GM10248 (cell line): ENCODE data around the gene TNNT3.

ENCODE experiments used
- CTCF ChIA-PET: fragments of 300-600 bp; sonication (Branson Sonifier 250); formaldehyde crosslinking; extraction: SDS; loops from one replicate; lab custom pipeline; 2021; ENCODE audit warnings: antibody characterized with exemption; lab: Yijun Ruan, JAX
- POLR2A ChIA-PET: fragments of 350-650 bp; sonication (Branson Sonifier 250); formaldehyde crosslinking; extraction: SDS; loops from one replicate; lab custom pipeline; 2020; ENCODE audit warnings: antibody characterized with exemption; lab: Yijun Ruan, JAX
- DNase-seq: peaks from one replicate; pipeline ENCODE4 v3.0.0; 2012; ENCODE audit errors: extremely low spot score
- TF ChIP-seq, protein P1 (sequence below): IDR thresholded peaks from 2 replicates; pipeline ENCODE4 v1.5.1; 2012; ENCODE audit warnings: mild to moderate bottlenecking, low read depth; ENCODE audit errors: extremely low read depth, missing control alignments, control extremely low read depth

Gene TNNT3

DNA sequence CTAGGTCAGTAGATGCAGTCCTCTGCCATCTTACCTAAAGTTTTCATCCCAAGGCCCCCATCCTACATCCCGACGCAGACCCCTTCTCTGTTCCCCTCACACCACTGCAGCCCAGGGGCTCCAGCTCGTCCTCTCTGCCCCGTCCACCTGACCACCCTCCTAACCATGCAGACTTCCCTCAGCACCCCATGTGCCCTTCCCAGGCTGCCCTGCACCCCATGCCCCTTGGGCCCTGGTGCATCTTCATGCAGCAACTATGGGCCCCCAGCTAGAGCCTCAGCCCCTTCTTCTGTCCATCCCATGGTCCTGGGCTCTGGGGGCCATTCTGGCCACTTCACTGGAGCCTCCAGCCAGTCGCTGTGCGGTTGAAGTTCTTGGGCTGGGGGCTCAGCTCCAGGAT is 30.7 kb upstream of the TNNT3 start:
- ChIA-PET CTCF (no interaction called here), POLR2A (no interaction called here)
- DNase-seq: no peak
- TF ChIP-seq, protein P1, sequence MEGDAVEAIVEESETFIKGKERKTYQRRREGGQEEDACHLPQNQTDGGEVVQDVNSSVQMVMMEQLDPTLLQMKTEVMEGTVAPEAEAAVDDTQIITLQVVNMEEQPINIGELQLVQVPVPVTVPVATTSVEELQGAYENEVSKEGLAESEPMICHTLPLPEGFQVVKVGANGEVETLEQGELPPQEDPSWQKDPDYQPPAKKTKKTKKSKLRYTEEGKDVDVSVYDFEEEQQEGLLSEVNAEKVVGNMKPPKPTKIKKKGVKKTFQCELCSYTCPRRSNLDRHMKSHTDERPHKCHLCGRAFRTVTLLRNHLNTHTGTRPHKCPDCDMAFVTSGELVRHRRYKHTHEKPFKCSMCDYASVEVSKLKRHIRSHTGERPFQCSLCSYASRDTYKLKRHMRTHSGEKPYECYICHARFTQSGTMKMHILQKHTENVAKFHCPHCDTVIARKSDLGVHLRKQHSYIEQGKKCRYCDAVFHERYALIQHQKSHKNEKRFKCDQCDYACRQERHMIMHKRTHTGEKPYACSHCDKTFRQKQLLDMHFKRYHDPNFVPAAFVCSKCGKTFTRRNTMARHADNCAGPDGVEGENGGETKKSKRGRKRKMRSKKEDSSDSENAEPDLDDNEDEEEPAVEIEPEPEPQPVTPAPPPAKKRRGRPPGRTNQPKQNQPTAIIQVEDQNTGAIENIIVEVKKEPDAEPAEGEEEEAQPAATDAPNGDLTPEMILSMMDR: no peak

DNA sequence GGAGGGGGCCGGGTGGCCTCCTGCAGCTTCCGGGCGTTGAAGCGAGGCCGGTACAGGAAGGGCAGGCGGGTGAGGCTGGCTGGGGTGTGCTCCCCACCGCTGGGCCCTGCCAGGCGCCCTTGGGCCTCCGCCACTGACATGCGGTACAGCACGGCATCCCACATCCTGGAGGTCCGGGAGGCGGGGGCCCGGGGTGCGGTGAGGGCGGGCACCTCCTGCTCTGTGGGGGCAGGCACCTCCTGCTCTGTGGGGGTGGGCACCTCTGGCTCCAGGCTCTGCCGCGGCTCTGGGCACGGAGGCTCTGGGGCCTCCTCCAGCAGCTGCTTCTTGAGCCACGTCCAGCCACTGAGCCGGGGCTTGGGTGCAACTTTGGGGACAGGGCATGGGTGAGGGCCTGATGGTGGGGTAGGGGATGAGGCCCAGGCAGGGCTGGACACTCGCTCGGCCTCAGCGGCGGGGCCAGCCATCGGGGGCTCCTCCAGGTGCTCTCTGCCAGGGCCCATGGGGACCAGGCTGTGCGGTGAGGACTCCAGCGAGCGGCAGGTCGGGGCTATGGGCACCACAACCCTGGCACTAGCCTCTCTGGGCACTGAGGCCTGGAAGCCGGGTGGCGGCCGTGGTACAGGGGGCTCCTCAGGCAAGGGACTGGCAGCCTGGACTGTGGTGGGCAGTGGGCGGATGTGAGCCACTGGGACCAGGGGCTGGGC is 30.1 kb upstream of the TNNT3 start:
- POLR2A ChIA-PET: no interaction called here
- CTCF ChIA-PET: no interaction called here
- DNase-seq: no peak
- TF ChIP-seq, protein P1: no peak

DNA sequence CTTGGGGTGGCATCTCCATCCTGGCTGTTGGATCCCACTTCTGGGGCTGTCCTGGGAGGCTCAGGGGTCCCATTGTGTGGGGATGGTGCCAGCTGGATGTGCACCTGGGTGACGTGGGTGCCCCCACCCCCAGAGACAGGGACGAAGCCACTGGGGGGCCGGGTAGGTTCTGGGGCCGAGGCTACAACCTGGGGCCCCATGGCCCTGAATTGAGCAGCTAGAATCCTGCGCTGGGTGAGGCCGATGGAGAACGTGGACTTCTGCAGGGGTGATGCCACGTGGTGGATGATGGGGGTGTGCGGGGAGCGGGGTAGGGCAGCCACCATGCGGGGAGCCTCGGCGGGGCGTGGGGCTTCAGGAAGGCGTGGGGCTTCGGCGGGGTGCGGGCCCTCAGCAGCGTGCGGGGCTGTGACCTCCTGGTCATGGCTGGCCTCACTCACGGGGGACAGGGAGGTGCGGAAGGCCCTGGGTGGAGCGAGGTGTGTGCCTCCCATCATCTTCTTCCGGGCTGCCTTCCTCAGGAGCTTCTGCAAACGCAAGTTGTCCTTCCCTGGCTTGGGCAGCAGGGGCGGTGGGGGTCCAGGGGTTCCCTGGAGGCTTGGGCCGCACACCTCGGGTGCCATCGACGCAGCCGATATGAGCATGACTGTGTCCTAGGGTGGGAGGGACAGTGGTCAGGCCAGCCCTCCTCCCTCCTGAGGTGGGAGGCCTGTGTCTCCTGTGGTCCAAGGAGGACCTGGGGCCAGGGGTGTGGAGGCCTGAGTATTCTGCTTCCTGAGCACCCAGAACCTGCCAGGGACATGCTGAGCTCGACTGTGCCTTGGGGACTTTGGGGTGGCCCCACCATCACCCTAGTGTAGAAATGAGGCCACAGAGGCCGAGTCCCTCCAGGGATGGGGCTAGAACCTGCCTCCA is 29.3 kb upstream of the TNNT3 start:
- TF ChIP-seq, protein P1: no peak
- POLR2A ChIA-PET: no interaction called here
- peak; percentile 24 for DNase-seq
- CTCF ChIA-PET: interaction anchor here (1.3 to 2.5 kb wide), 4 partner anchors 8 to 196 kb away, joined by 3 to 17 read pairs (median 4); no protein-coding TSS in a partner anchor

DNA sequence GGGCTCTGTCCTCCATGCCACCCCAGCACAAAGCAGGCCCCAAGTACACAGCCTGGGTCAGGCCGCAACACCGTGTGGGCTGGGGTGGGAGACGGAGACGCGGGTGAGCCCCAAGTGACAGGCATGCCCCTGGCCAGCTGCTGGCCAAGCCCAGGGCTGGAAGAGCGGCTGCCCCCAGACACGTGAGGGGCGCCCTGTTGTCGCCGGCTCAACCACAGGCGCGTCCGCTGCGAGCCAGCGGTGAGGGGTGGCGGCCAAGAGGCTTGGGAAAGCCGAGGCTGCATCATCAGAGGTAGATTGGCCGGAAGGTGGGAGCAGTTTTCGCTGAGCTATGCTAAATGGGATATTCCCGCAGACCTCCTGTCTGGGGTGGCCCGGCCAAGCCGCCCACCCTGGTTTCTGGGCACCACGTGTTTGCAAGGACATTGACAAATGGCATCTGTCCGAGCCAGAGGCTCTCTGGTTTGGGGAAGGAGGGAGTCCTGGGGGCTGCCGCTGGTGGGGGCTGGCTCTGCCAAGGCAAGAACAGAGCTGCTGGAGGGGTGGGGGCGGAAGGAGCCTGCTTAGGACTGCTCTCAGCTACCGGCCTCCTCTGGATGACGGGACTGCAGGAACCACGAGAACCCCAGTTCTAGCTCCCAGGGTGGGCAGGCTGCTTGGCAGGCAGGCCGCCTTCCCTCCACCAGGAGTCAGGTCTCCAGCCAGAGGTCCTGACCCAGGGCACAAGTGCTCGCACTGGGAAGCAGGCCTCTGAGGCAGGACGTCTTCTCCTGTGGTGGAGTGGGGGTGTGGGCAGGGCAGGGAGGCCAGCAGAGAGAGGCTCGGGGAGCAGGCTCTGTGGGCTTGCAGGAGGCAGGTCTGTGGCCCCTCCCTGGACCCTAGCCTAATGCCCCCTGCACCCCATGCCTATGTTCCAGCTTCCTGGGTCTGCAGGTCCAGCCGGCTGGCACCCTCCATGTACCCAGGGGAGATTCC is 28.4 kb upstream of the TNNT3 start:
- CTCF ChIA-PET: interaction anchor here (1.3 to 2.5 kb wide), 5 partner anchors 9 to 197 kb away, joined by 3 to 17 read pairs (median 5); no protein-coding TSS in a partner anchor
- POLR2A ChIA-PET: interaction anchor here (0.8 kb wide), 1 partner anchor 9 kb away, joined by 3 read pairs; no protein-coding TSS in a partner anchor
- TF ChIP-seq, protein P1: no peak
- peak; percentile 28 for DNase-seq

DNA sequence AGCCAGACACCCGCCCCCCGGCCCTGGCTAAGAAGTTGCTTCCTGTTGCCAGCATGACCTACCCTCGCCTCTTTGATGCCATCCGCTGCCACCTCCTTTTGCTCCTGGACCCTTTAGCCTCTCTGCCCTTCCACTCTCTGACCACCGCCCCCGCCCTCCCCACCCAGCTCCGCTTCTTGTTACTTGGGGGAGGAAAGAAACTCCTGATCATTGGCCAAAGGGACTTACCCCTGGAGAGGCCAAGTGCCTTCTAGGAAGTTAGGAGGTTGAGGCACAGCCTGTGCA is 27.7 kb upstream of the TNNT3 start, which contains the start of gene PRR33:
TSS of gene PRR33 (minus strand) at position 65 of the 285 bp plus-strand sequence. CDS start 1,311 bp downstream, outside the sequence.
- POLR2A ChIA-PET: interaction anchor here (0.8 kb wide), 1 partner anchor 10 kb away, joined by 3 read pairs; no protein-coding TSS in a partner anchor
- TF ChIP-seq, protein P1: no peak
- DNase-seq: peak; percentile 17
- CTCF ChIA-PET: interaction anchor here (1.3 to 2.5 kb wide), 4 partner anchors 9 to 198 kb away, joined by 3 to 17 read pairs (median 7); no protein-coding TSS in a partner anchor
